ENCODE results near the gene CMTM2.

DNA sequence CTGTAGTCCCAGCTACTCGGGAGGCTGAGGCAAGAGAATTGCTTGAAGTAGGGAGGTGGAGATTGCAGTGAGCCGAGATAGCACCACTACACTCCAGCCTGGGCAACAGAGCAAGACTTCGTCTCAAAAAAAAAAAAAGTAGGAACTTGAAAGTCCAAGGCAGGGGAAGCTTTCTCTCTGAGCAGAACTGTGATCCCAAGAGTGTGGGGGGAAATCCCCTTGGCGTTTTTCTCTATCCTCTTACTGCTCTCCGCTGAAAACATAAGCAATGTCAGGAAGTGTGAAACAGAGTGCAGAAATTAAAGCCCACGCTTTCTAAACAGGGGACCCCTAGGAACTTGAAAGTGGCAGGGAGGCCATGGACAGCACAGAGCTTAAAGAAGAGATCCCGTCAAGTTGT is 15.5 kb downstream of the CMTM2 start:
- TF ChIP-seq, protein P1, sequence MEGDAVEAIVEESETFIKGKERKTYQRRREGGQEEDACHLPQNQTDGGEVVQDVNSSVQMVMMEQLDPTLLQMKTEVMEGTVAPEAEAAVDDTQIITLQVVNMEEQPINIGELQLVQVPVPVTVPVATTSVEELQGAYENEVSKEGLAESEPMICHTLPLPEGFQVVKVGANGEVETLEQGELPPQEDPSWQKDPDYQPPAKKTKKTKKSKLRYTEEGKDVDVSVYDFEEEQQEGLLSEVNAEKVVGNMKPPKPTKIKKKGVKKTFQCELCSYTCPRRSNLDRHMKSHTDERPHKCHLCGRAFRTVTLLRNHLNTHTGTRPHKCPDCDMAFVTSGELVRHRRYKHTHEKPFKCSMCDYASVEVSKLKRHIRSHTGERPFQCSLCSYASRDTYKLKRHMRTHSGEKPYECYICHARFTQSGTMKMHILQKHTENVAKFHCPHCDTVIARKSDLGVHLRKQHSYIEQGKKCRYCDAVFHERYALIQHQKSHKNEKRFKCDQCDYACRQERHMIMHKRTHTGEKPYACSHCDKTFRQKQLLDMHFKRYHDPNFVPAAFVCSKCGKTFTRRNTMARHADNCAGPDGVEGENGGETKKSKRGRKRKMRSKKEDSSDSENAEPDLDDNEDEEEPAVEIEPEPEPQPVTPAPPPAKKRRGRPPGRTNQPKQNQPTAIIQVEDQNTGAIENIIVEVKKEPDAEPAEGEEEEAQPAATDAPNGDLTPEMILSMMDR (IDR thresholded peaks at IDR 0.05; ENCODE audit: insufficient read depth, low read length): no peak
- TF ChIP-seq POLR2AphosphoS5 (IDR thresholded peaks at IDR 0.05; ENCODE audit: low read depth) (no peak), GABPA (IDR thresholded peaks at IDR 0.05; ENCODE audit: low read depth) (no peak)
- TF ChIP-seq, protein P2, sequence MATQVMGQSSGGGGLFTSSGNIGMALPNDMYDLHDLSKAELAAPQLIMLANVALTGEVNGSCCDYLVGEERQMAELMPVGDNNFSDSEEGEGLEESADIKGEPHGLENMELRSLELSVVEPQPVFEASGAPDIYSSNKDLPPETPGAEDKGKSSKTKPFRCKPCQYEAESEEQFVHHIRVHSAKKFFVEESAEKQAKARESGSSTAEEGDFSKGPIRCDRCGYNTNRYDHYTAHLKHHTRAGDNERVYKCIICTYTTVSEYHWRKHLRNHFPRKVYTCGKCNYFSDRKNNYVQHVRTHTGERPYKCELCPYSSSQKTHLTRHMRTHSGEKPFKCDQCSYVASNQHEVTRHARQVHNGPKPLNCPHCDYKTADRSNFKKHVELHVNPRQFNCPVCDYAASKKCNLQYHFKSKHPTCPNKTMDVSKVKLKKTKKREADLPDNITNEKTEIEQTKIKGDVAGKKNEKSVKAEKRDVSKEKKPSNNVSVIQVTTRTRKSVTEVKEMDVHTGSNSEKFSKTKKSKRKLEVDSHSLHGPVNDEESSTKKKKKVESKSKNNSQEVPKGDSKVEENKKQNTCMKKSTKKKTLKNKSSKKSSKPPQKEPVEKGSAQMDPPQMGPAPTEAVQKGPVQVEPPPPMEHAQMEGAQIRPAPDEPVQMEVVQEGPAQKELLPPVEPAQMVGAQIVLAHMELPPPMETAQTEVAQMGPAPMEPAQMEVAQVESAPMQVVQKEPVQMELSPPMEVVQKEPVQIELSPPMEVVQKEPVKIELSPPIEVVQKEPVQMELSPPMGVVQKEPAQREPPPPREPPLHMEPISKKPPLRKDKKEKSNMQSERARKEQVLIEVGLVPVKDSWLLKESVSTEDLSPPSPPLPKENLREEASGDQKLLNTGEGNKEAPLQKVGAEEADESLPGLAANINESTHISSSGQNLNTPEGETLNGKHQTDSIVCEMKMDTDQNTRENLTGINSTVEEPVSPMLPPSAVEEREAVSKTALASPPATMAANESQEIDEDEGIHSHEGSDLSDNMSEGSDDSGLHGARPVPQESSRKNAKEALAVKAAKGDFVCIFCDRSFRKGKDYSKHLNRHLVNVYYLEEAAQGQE (IDR thresholded peaks at IDR 0.05; ENCODE audit: insufficient replicate concordance, low read depth): no peak
